Endothelial cell of umbilical vein (primary cell): Measurements from ENCODE around the gene ADCY3. TPM values are rescaled to one million over a fixed set of nuclear protein-coding genes. Genes with fewer than 3 reads are reported as not detected.

Source experiments
- BruUV-seq: library from RNA; stranded (reverse); fragments of 400-500 nt; replicated peaks from 2 replicates; lab custom pipeline; 2021; lab: Mats Ljungman, UMichigan
- CTCF ChIA-PET: fragments of 300-600, 350-600 bp; sonication (Branson Sonifier 250); formaldehyde crosslinking; loops from one replicate; lab custom pipeline; 2021; ENCODE audit warnings: antibody characterized with exemption, inconsistent platforms; lab: Charles Lee
- POLR2A ChIA-PET: fragments of 300-600, 350-600 bp; sonication (Branson Sonifier 250); formaldehyde crosslinking; loops from one replicate; lab custom pipeline; 2021; ENCODE audit warnings: antibody characterized with exemption, inconsistent platforms; lab: Charles Lee
- DNase-seq: peaks from one replicate; pipeline ENCODE4 v3.0.0-alpha.2; 2011; ENCODE audit warnings: low read depth, low spot score
- FAIRE-seq: peaks from 2 replicates; lab custom pipeline; 2011; peaks lifted over from hg19 to GRCh38; lab: Jason Lieb, UNC
- H2AFZ ChIP-seq: 2 replicates; pipeline ENCODE4 v1.6.0; 2012; ENCODE audit warnings: low read depth, low read length, control low read depth, inconsistent platforms
- H3K27ac ChIP-seq: 2 replicates; pipeline ENCODE4 v1.5.1; 2011; ENCODE audit warnings: low read depth, mild to moderate bottlenecking, control low read depth, low read length, moderate library complexity; ENCODE audit not compliant: insufficient read depth
- H3K27me3 ChIP-seq, 2 experiments: 2 replicates each; pipeline versions ENCODE4 v1.6.0 to v1.6.1; 2011; ENCODE audit warnings: low read length in 2 of 2, mixed read lengths in 1 of 2; ENCODE audit not compliant: control insufficient read depth in 2 of 2, insufficient read depth in 2 of 2
- H3K36me3 ChIP-seq, 2 experiments: 2 replicates in 1 of 2; 3 replicates in 1 of 2; pipeline ENCODE4 v1.5.1; 2011; ENCODE audit warnings: low read length in 2 of 2, mild to moderate bottlenecking in 1 of 2, moderate library complexity in 1 of 2; ENCODE audit not compliant: control insufficient read depth in 2 of 2, insufficient read depth in 2 of 2; ENCODE audit errors: extremely low read depth in 1 of 2
- H3K4me1 ChIP-seq: 3 replicates; pipeline ENCODE4 v1.5.1; 2011; ENCODE audit warnings: mild to moderate bottlenecking, low read length; ENCODE audit not compliant: control insufficient read depth, insufficient read depth; ENCODE audit errors: extremely low read depth
- H3K4me2 ChIP-seq: 2 replicates; pipeline ENCODE4 v1.6.1; 2011; ENCODE audit warnings: low read length, control low read depth, mixed read lengths; ENCODE audit not compliant: insufficient read depth
- H3K4me3 ChIP-seq, 3 experiments: fragments of 200-600 bp in 1 of 3; sonication (generic), shearing (Covaris generic) in 1 of 3; replicated peaks in 1 of 3; 2 replicates each; pipeline ENCODE4 v1.5.1; 2011 to 2016; ENCODE audit warnings: control low read depth in 3 of 3, low read length in 3 of 3, mild to moderate bottlenecking in 2 of 3, inconsistent platforms in 1 of 3, low read depth in 1 of 3, moderate library complexity in 1 of 3; ENCODE audit not compliant: insufficient read depth in 1 of 3
- H3K79me2 ChIP-seq: 2 replicates; pipeline ENCODE4 v1.6.0; 2012; ENCODE audit warnings: low read length, inconsistent platforms; ENCODE audit not compliant: control insufficient read depth, insufficient read depth
- H3K9ac ChIP-seq: replicated peaks from 2 replicates; pipeline ENCODE3; 2011; ENCODE audit warnings: low read length, control low read depth; ENCODE audit not compliant: insufficient read depth; ENCODE audit errors: extremely low read depth
- H3K9me1 ChIP-seq: replicated peaks from 3 replicates; pipeline ENCODE4 v1.6.0; 2011; ENCODE audit warnings: mild to moderate bottlenecking, low read length; ENCODE audit not compliant: control insufficient read depth, insufficient read depth; ENCODE audit errors: extremely low read depth
- H3K9me3 ChIP-seq: replicated peaks from 2 replicates; pipeline ENCODE4 v1.5.1; 2012; ENCODE audit warnings: low read length, inconsistent platforms; ENCODE audit not compliant: control insufficient read depth, insufficient read depth
- H4K20me1 ChIP-seq: replicated peaks from 2 replicates; pipeline ENCODE3; 2011; ENCODE audit warnings: mild to moderate bottlenecking, low read length; ENCODE audit not compliant: control insufficient read depth, insufficient read depth; ENCODE audit errors: extremely low read depth
- EZH2 ChIP-seq: IDR thresholded peaks from 2 replicates; pipeline ENCODE4 v1.6.1; 2012; ENCODE audit warnings: borderline replicate concordance, low read depth, mild to moderate bottlenecking, moderate library complexity, low read length, inconsistent platforms; ENCODE audit not compliant: severe bottlenecking
- FOS ChIP-seq: IDR thresholded peaks from 2 replicates; pipeline ENCODE4 v1.6.1; 2011; ENCODE audit warnings: mild to moderate bottlenecking, low read length, moderate library complexity, borderline replicate concordance; ENCODE audit not compliant: insufficient read depth
- GATA2 ChIP-seq: IDR thresholded peaks from 2 replicates; pipeline ENCODE4 v1.7.0; 2011; ENCODE audit warnings: low read depth, mild to moderate bottlenecking, moderate library complexity, mixed read lengths, low read length; ENCODE audit not compliant: insufficient read length, insufficient read depth
- JUN ChIP-seq: IDR thresholded peaks from 2 replicates; pipeline ENCODE4 v1.6.1; 2011; ENCODE audit warnings: borderline replicate concordance, low read depth; ENCODE audit not compliant: insufficient read length, insufficient read depth
- MAX ChIP-seq: IDR thresholded peaks from 2 replicates; pipeline ENCODE4 v1.6.1; 2011; ENCODE audit not compliant: insufficient read depth, insufficient read length
- MYC ChIP-seq: IDR thresholded peaks from one replicate; pipeline ENCODE4 v1.6.1; 2011; ENCODE audit warnings: mild to moderate bottlenecking, low read depth, low read length
- POLR2A ChIP-seq: IDR thresholded peaks from 2 replicates; pipeline ENCODE4 v1.6.1; 2012; ENCODE audit warnings: low read depth, mild to moderate bottlenecking, control low read depth, low read length
- POLR2AphosphoS5 ChIP-seq: IDR thresholded peaks from 2 replicates; pipeline ENCODE4 v1.6.1; 2012; ENCODE audit warnings: low read depth, mild to moderate bottlenecking, control low read depth, low read length, moderate library complexity; ENCODE audit not compliant: insufficient read depth
- dilution Hi-C: fragments of 300-500 bp; cut with MboI; formaldehyde crosslinking; loops from one replicate; pipeline ENCODE4 v1.15.0; 2019; ENCODE audit warnings: low sequenced_read_pairs; ENCODE audit not compliant: extremely low pct_ligation_motif_present
- intact Hi-C: fragments of 100-400 bp; cut with micrococcal nuclease; formaldehyde crosslinking; loops from one replicate; pipeline ENCODE4 v1.10.0; 2022
- polyA plus RNA-seq, 4 experiments: library from polyadenylated mRNA; depleted of rRNA in 3 of 4; stranded (reverse) in 3 of 4; unstranded in 1 of 4; fragments of >200 nt; gene quantifications; 2 replicates each; pipeline versions ENCODE4 v1.2.1 to v1.2.3, GENCODE V29; 2011 to 2012; ENCODE audit warnings: missing spikeins in 1 of 4
- total RNA-seq: library from RNA; stranded (reverse); gene quantifications from 2 replicates; pipeline ENCODE4 v1.2.3, GENCODE V29; 2021
- TF ChIP-seq, protein P1 (sequence below), 2 donors: IDR thresholded peaks; 1 replicate in 1 of 2; 2 replicates in 1 of 2; pipeline ENCODE4 v1.5.1; 2011; ENCODE audit warnings: low read length in 2 of 2, mild to moderate bottlenecking in 2 of 2, moderate library complexity in 2 of 2, control low read depth in 1 of 2, inconsistent platforms in 1 of 2, low read depth in 1 of 2; ENCODE audit not compliant: insufficient read depth in 1 of 2; ENCODE audit errors: extremely low read depth in 1 of 2

The ADCY3 gene
- total and polyA plus RNA-seq, 2 donors (not counting 3 experiments of a cell fraction or from before 2014, with no cell fraction given) = 54.0 to 61.3 TPM

DNA sequence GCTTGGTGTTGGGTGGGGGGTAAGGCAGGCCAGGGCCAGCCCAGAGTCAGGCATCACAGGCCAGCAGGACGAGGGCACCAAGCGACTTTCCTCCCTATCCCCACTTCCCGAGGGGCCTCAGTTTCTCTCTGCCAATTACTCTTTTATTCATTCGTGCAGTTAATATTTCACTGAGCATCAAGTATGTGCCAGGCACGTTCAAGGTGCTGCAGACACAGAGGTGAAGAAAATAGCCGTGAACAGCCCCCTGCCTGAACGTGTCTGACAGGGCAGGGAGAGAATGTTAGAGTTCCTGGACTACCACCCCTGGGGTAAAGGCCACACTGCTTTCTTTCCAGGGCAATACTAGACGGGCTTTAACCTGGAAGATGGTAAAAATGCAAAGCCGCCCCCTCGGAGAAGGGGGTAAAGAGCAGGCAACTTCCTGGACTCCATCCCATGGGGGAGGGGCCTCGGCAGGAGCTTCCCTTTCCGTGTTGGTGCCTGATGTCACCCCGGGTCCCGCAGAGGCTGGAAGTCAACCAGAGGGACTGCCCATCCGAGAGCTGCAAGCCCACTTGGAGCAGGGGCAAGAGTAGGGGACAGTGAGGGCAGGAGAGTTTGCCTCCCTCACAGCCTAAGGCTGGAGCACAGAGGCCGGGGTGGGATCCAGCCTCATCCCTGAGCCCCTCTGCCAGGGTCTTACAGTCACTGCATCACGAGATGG, 79.7 kb downstream of the ADCY3 start:
- no peak overlapping the region for H3K4me3 ChIP-seq
- H3K4me2 ChIP-seq = no peak overlapping the region
- FAIRE-seq (no peak), DNase-seq (no peak)
- no peak overlapping the region for H2AFZ ChIP-seq
- no peaks in the 10 kb centered on the region for H4K20me1 ChIP-seq
- no peaks in the 10 kb centered on the region for H3K9me3 ChIP-seq
- H3K36me3 ChIP-seq = peaks cover 0 to 3% of the 10 kb centered on the region in 2 experiments
- dilution Hi-C loops = no loop called here
- ChIA-PET CTCF (no interaction called here), POLR2A (no interaction called here)
- no peaks in the 10 kb centered on the region for H3K27me3 ChIP-seq
- intact Hi-C loops = no loop called here
- H3K27ac ChIP-seq = no peak overlapping the region
- BruUV-seq = no TSS peak
- no peaks in the 10 kb centered on the region for H3K4me1 ChIP-seq
- no peak overlapping the region for H3K9ac ChIP-seq
- no peak for TF ChIP-seq GATA2
- TF ChIP-seq MYC = no peak
- TF ChIP-seq MAX = no peak
- TF ChIP-seq, protein P1, sequence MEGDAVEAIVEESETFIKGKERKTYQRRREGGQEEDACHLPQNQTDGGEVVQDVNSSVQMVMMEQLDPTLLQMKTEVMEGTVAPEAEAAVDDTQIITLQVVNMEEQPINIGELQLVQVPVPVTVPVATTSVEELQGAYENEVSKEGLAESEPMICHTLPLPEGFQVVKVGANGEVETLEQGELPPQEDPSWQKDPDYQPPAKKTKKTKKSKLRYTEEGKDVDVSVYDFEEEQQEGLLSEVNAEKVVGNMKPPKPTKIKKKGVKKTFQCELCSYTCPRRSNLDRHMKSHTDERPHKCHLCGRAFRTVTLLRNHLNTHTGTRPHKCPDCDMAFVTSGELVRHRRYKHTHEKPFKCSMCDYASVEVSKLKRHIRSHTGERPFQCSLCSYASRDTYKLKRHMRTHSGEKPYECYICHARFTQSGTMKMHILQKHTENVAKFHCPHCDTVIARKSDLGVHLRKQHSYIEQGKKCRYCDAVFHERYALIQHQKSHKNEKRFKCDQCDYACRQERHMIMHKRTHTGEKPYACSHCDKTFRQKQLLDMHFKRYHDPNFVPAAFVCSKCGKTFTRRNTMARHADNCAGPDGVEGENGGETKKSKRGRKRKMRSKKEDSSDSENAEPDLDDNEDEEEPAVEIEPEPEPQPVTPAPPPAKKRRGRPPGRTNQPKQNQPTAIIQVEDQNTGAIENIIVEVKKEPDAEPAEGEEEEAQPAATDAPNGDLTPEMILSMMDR (IDR thresholded peaks at IDR 0.05; ENCODE audit: extremely low read depth in 1 of 2, insufficient read depth in 1 of 2, low read depth in 1 of 2, low read length in 2 of 2) = no peak
- TF ChIP-seq EZH2 = no peak
- TF ChIP-seq FOS = no peak
- TF ChIP-seq JUN = no peak
- no peak for TF ChIP-seq POLR2AphosphoS5
- TF ChIP-seq POLR2A = no peak
- no peaks in the 10 kb centered on the region for H3K9me1 ChIP-seq
- H3K79me2 ChIP-seq = no peaks in the 10 kb centered on the region
